GM21717 (cell line): ENCODE data around the gene PACSIN2.
"Not testable (repeated sequence)": the region's sequence is repeated elsewhere in the genome, so short reads cannot be mapped to it uniquely, and the experiment has no call there.

Experiments used
- ATAC-seq: cut with Tn5 transposase; IDR thresholded peaks from one replicate; pipeline ENCODE4 v1.9.1; 2021; ENCODE audit warnings: mild to moderate bottlenecking, moderate library complexity; ENCODE audit not compliant: unreplicated experiment

The PACSIN2 gene

GRCh38 chr22:43012390-43012789 is 2.6 kb downstream of the PACSIN2 start:
- no peak for ATAC-seq

- ATAC-seq, result no peak
Measured at GRCh38 chr22:43011079-43011478, 3.9 kb downstream of the PACSIN2 start.

- ATAC-seq, result no peak
Measured at GRCh38 chr22:43009444-43009843, 5.5 kb downstream of the PACSIN2 start.

- no peak for ATAC-seq
Measured at GRCh38 chr22:43008921-43009320, 6.0 kb downstream of the PACSIN2 start.

- ATAC-seq, result no peak
Measured at GRCh38 chr22:43008509-43008908, 6.4 kb downstream of the PACSIN2 start.

GRCh38 chr22:43007519-43008102 is 7.3 kb downstream of the PACSIN2 start:
- ATAC-seq, result no peak

- no peak for ATAC-seq
Measured at GRCh38 chr22:43006753-43007152, 8.2 kb downstream of the PACSIN2 start.

GRCh38 chr22:43006016-43006505 is 8.9 kb downstream of the PACSIN2 start:
- no peak for ATAC-seq

- ATAC-seq, result no peak
Measured at GRCh38 chr22:43005106-43005505, 9.8 kb downstream of the PACSIN2 start.

GRCh38 chr22:43004362-43005035 is 10.4 kb downstream of the PACSIN2 start:
- ATAC-seq, result no peak

- ATAC-seq, result no peak
Measured at GRCh38 chr22:43002202-43002586, 12.8 kb downstream of the PACSIN2 start.

- no peak for ATAC-seq
Measured at GRCh38 chr22:43001271-43002201, 13.4 kb downstream of the PACSIN2 start.

- no peak for ATAC-seq
Measured at GRCh38 chr22:43000441-43001175, 14.3 kb downstream of the PACSIN2 start.

GRCh38 chr22:42997582-42998090 is 17.3 kb downstream of the PACSIN2 start:
- no peak for ATAC-seq

GRCh38 chr22:42996646-42997365 is 18.1 kb downstream of the PACSIN2 start:
- ATAC-seq, result no peak

GRCh38 chr22:42995654-42996053 is 19.3 kb downstream of the PACSIN2 start:
- ATAC-seq, result not testable (repeated sequence)

GRCh38 chr22:42994917-42995562 is 19.9 kb downstream of the PACSIN2 start:
- no peak for ATAC-seq

GRCh38 chr22:42994276-42994916 is 20.6 kb downstream of the PACSIN2 start:
- no peak for ATAC-seq

- no peak for ATAC-seq
Measured at GRCh38 chr22:42993651-42994275, 21.2 kb downstream of the PACSIN2 start.
